Kidney tubule cell (primary cell): ENCODE data around the gene PTBP3.
A peak's percentile ranks its signal among the peaks of the same experiment; 100 is the strongest.

Source experiments
- DNase-seq: peaks from one replicate; pipeline ENCODE4 v3.0.0-alpha.2; 2018; ENCODE audit warnings: low spot score

The PTBP3 gene

DNA sequence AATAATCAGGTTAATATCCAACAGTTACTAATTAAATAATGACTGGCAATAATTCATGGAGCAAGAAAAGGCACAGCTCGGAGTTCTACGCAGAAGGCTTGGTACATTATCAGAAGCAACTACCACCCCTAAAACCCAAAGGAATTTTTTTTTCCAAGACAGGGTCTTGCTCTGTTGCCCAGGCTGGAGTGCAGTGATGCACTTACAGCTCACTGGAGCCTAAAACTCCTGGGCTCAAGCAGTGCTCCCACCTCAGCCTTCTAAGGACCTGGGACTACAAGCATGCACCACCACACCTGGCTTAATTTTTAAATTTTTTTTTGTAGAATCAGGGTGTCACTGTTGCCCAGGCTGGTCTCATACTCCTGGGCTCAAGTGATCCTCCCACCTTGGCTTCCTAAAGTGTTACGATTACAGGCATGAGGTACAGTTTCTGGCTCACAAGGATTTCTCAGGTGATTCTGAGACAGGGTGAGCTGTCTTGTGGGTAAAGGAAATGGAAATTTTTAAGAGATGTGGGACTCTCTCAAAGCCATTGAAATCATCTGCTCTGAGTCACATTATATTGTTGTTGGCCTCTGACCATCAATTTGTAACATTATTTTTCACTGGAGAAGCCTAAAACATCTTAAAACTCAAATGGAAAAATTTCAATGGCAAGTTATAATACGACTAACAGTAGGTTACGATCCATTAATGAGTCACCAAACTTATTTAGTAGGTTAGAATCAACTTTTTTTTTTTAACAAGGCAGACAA lies 26.8 kb upstream of the PTBP3 start:
- peak; percentile 92 for DNase-seq

GRCh38 chr9:112355427-112355897 lies 22.0 kb upstream of the PTBP3 start:
- peak; percentile 36 for DNase-seq

- DNase-seq, result no peak
Measured at GRCh38 chr9:112354081-112354743, 20.8 kb upstream of the PTBP3 start.

DNA sequence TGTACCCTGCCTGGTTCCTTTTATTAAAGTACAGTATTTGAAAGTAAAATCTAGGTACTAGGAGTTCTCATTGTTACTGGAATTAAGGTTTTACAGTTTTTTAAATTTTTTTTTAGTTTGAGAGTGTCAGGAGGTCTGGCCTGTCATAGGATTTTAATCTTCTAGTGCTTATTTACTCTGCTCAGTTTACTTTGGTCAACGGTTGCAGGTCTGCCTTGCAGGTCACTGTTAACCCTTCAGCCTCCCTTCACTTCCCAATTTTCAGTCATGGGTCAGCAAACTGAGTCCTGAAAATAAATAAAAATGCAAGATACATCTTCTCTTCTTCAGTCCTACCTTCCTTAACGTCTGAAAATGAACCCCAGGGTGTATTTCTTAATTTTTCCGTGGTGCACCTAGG lies 18.8 kb upstream of the PTBP3 start:
- DNase-seq, result no peak

- no peak for DNase-seq
Measured at GRCh38 chr9:112351184-112351583, 17.8 kb upstream of the PTBP3 start.

GRCh38 chr9:112349008-112349333 lies 15.6 kb upstream of the PTBP3 start:
- DNase-seq, result no peak

DNA sequence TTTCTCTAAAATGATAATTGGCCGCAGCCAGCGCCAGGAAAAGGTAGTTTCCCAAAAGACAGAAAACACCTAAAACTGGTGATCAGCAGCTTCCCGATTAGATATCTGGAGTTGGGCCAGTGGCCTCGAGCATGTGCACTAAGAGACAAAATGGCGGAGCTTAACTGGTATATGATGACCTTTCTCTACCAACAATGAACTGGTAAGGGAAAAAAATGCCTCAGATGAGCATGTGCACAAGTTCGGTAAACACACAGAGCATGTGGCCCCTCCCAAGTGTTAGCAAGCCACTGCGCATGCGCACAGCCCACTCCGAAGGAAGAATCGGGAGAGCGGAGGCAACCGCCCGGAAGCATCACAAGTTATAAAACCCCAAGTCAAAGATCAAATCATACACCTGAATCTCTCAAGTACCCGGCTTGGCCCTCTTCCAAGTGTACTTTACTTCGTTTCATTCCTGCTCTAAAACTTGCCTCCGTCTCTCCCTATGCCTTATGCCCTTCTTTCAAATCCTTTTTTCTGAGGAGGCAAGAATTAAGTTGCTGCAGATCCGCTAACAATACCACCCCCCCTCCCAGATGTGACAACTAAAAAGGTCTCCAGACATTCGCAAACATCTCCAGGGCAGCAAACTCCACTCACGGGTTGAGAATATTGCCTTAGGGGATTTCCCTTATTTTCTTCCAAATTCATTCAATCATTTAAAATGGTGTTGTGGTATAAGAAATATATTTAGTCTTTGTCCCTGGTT lies 15.0 kb upstream of the PTBP3 start:
- peak; percentile 82 for DNase-seq

GRCh38 chr9:112341730-112342129 lies 8.3 kb upstream of the PTBP3 start:
- DNase-seq, result peak; percentile 84

DNA sequence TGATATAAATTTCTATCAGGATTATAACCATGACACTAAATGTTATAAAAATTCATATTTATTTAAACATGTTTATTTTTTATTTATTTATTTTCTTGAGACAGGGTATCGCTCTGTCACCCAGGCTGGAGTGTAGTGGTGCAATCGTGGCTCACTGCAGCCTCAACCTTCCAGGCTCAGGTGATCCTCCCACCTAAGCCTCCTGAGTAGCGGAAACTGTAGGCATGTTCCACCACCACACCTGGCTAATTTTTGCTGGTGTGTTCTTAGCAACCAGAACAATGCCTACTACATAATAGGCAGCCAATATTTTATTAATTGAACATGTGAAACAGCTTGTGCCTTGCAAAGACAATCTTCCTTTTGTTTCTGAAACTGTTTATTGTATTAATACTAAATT lies 6.5 kb upstream of the PTBP3 start:
- no peak for DNase-seq

DNA sequence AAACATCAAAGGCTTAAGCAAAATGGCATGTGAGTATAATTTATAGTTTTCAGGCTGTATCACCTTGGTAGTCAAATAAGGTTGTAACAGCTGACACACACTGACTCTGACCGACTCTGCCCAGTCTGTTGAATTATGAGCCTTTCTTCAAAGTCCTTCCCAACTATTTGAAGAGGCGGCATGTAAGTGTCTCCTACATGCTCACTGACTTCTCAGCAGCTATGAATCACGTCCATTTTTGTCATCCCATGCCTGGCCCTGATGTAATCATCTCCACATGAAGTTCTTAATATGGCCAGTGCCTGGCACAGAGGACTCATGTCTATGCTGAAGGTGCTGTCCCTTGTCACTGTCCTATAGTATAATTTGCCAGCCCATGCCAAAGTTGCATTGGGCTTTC lies 5.1 kb upstream of the PTBP3 start:
- peak; percentile 90 for DNase-seq

- peak; percentile 25 for DNase-seq
Measured at GRCh38 chr9:112337547-112337946, 4.1 kb upstream of the PTBP3 start.

DNA sequence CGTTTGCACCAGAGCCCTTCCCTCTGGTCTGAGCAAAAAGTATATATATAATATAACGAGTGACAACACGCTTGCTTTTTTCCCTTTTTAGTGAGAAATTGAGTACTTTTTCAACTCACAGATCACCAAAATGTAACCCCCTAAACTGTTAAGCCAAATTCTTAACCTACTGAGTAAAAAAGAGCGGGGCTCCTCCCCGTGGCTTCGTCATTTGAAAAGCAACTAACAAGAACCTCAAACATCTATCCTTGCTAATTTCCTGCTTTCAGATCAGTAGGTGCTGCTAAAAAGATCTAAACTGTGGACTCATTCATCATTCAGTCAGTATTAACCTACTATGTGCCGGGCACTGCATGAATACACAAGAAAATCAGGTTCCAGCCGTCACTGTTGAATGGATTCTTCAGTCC lies 1.0 kb upstream of the PTBP3 start:
- peak; percentile 77 for DNase-seq

DNA sequence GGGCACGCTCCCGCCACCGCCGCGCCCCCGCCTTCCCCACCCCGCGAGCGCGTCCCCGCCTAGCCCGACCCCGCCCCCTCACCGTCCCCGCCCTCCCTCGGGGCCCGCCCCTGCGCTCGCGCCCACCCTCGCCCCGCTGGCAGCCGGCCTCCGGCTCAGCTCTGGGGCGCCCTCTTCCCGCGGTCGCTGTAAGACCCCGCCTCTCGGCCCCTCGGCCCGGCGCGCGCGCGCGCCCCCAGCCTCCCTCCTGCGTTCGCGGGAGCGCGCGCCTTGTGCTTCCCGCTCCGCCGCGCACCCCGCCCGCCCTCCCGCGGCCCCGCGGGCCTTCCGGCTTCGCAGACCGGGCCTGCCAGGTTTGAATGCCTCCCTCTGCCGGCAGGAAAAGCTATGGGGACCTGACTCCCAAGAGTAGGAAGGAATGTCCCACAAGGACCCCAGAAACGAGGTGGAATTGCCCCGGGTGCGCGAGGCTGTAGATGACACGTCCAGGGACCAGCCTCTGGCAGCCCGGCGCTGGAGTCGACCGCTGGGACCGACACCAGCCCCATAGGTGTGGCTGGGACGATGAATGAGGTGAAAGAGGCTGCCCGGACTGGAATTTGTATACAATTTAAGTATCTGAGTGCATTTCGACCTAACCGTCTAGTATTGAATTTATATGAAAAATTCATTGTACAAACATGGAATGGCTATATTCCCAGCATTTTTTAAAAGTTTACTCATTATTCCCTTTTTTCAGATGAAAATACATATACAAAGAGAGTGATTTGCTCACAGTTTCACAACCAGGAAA lies 416 bp upstream of the PTBP3 start:
- DNase-seq, result peak; percentile 97

GRCh38 chr9:112332674-112332976 lies 794 bp downstream of the PTBP3 start:
- DNase-seq, result no peak

GRCh38 chr9:112332214-112332613 lies 1.2 kb downstream of the PTBP3 start:
- DNase-seq, result no peak

GRCh38 chr9:112331674-112331952 lies 1.8 kb downstream of the PTBP3 start:
- no peak for DNase-seq

GRCh38 chr9:112328545-112328944 lies 4.9 kb downstream of the PTBP3 start:
- no peak for DNase-seq

DNA sequence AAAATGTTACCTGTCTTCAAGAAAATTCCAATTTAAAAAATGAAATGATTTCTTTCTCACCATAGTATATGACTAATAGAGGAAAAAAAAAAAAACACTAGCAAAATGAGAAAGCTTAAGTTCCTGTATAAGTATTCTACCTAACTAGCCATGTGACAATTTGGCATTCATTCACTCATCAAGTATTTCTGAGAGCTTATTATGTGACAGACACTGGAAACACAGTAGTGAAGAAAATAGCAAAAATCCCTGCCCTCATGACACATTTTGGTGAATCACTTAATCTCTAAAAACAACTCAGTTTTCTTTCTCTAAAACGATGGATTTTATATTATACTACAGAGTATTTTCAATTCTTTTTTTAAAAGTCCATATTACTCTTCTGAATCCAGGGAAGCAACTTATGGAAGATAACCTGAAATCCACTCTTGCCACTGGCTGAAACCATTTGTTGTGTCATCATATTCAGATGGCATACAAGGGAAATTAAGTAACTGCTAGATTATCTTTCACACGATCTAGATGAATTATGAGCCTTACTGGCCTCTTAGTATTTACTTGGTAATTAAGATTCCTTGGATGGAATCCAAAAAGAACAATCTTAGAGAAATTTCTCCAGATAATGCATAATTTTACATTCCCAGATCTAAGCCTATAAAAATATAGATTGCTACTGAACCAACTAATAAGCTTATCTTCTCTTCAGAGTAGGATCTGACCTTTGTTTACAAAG lies 5.5 kb downstream of the PTBP3 start:
- DNase-seq, result peak; percentile 59

GRCh38 chr9:112326194-112326593 lies 7.2 kb downstream of the PTBP3 start:
- no peak for DNase-seq

DNA sequence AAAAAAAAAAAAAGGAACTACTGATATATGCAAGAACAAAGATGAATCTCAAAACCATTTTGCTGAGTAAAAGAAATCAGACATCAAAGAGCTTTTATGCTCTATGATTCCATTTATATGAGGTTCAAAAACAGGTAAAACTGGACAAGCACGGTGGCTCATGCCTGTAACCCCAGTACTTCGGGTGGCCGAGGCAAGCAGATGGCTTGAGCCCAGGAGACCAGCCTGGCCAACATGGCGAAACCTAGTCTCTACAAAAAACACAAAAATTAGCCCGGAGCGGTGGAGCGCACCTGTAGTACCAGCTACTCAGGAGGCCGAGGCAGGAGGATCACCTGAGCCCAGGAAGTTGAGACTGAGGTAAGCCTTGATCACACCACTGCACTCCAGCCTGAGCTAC lies 7.8 kb downstream of the PTBP3 start:
- DNase-seq, result no peak

- DNase-seq, result no peak
Measured at GRCh38 chr9:112325127-112325526, 8.3 kb downstream of the PTBP3 start.

GRCh38 chr9:112323378-112323854 lies 10.0 kb downstream of the PTBP3 start:
- DNase-seq, result no peak
